ENCODE measurements around the gene CRYGN. TPM values are rescaled to one million over a fixed set of nuclear protein-coding genes. Genes with fewer than 3 reads are reported as not detected.

The CRYGN gene
- polyA plus RNA-seq, 1 of the 3 experiments (the other 2 are of a cell fraction) = not detected

- no peak for TF ChIP-seq REST (IDR thresholded peaks at IDR 0.05; ENCODE audit: low read depth, low read length)
- TF ChIP-seq GATA2 (CRISPR knock-in tag; IDR thresholded peaks at IDR 0.05) = no peak
- no peak for TF ChIP-seq JUND (IDR thresholded peaks at IDR 0.05)
- no peak for TF ChIP-seq SMC3 (IDR thresholded peaks at IDR 0.05; ENCODE audit: low read depth, low read length)
- no peak for TF ChIP-seq TCF12 (IDR thresholded peaks at IDR 0.05)
- TF ChIP-seq CTCF (IDR thresholded peaks at IDR 0.05) = no peak
- no peak for TF ChIP-seq RFX5 (IDR thresholded peaks at IDR 0.05; ENCODE audit: low read length)
- TF ChIP-seq MXI1 (IDR thresholded peaks at IDR 0.05; ENCODE audit: low read depth, low read length) = no peak
Observed at GRCh38 chr7:151394076-151395035, 45.6 kb downstream of the CRYGN start (continued).

DNA sequence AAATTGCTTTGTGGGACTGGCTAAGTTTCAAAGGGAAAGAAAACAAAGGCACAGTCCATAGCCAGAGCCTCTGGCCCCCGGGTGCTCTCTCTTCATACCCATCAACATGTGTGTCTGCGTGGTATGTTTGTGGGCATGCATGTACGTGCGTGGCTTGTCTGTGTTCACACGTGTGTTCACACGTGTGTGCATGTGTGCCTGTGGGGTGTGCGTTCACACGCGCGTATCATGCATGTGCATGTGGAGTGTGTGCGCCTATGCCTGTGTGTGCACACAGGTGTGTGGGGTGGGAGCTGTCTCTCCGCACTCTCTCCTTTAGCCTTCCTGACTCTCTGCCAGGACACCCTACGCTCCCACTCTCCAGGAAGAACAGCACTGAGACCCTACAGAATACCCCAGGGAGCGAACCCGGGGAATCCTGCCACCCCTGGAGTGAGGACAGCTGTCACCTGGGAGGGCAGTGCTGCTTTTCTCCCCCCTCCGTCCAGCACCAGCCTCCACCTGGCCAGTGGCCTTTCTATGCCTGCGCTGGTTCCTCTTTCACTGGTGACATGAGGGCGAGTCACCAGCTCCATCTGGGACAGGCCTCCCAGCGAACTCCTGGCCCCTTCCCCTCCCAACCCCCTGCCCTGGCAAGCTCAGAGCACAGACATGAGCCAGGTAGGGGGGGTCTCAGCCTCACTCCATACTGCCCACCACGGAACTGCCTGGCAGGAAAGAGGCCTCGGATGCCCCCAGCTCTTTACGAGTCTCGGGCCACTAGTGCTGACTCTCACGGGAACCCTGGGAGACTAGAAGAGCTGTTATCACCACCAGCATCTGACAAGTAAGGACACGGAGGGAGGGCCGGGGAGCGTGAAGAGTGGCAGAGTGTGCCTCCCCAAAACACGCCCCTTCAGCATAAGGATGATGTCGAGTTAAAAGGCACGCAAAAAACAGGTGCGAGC, 46.6 kb downstream of the CRYGN start:
- no peaks in the 10 kb centered on the region for H3K4me1 ChIP-seq (ENCODE audit: control insufficient read depth in 1 of 2, insufficient read depth in 2 of 2, low read depth in 1 of 2, low read length in 1 of 2)
- no peak overlapping the region for H3K27ac ChIP-seq (ENCODE audit: low read depth in 2 of 2, low read length in 1 of 2)
- H3K36me3 ChIP-seq (replicated peaks in 1 of 2; ENCODE audit: control insufficient read depth in 1 of 2, insufficient read depth in 2 of 2, low read length in 1 of 2) = no peaks in the 10 kb centered on the region
- no peak overlapping the region for H2AFZ ChIP-seq (ENCODE audit: low read depth)
- ChIA-PET POLR2A (no interaction called here), CTCF (interaction anchor here (1.0 to 1.5 kb wide), 5 partner anchors 16 to 366 kb away, joined by 3 to 7 read pairs (median 4); partner anchors contain the start of gene WDR86)
- WGBS (ENCODE audit: low lambda C conversion rate) = 80% methylated on average over 27 of the region's 31 CpGs
- no peak overlapping the region for H3K4me2 ChIP-seq
- H3K79me2 ChIP-seq (ENCODE audit: insufficient read depth) = no peaks in the 10 kb centered on the region
- H3K9me2 ChIP-seq = no peaks in the 10 kb centered on the region
- peaks cover 13% of the 10 kb centered on the region for H3K27me3 ChIP-seq (ENCODE audit: insufficient read depth)
- no peaks in the 10 kb centered on the region for H4K20me1 ChIP-seq (ENCODE audit: insufficient read depth)
- no peak overlapping the region for H3K9ac ChIP-seq
- no peaks in the 10 kb centered on the region for H3K9me3 ChIP-seq
- no peak overlapping the region for H3K4me3 ChIP-seq (ENCODE audit: low read depth in 2 of 2, low read length in 1 of 2)
- no peak for DNase-seq
- TF ChIP-seq RAD21 (IDR thresholded peaks at IDR 0.05; ENCODE audit: low read length) = no peak
- H3F3A ChIP-seq (replicated peaks; ENCODE audit: insufficient read depth) = no peaks in the 10 kb centered on the region

Data from SK-N-SH (cell line).